ENCODE results near the gene TP63. TPM values are rescaled to one million over a fixed set of nuclear protein-coding genes. Genes with fewer than 3 reads are reported as not detected.
A peak's percentile ranks its signal among the peaks of the same experiment; 100 is the strongest.

The TP63 gene
- total RNA-seq, 1 donor from 2014 or later, result 122 TPM

- H3K4me3 ChIP-seq (ENCODE audit: low read depth, low read length), result peak overlapping the region; percentile 58
- no peaks in the 10 kb centered on the region for H3K27me3 ChIP-seq (ENCODE audit: control insufficient read depth, insufficient read depth, low read length)
- TF ChIP-seq, protein P1, sequence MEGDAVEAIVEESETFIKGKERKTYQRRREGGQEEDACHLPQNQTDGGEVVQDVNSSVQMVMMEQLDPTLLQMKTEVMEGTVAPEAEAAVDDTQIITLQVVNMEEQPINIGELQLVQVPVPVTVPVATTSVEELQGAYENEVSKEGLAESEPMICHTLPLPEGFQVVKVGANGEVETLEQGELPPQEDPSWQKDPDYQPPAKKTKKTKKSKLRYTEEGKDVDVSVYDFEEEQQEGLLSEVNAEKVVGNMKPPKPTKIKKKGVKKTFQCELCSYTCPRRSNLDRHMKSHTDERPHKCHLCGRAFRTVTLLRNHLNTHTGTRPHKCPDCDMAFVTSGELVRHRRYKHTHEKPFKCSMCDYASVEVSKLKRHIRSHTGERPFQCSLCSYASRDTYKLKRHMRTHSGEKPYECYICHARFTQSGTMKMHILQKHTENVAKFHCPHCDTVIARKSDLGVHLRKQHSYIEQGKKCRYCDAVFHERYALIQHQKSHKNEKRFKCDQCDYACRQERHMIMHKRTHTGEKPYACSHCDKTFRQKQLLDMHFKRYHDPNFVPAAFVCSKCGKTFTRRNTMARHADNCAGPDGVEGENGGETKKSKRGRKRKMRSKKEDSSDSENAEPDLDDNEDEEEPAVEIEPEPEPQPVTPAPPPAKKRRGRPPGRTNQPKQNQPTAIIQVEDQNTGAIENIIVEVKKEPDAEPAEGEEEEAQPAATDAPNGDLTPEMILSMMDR (IDR thresholded peaks at IDR 0.05; ENCODE audit: insufficient read depth, low read length, severe bottlenecking), result no peak
- DNase-seq (ENCODE audit: low read depth) (peak; percentile 65), FAIRE-seq (no peak)
- H3K36me3 ChIP-seq (ENCODE audit: control insufficient read depth, insufficient read depth, low read length), result no peaks in the 10 kb centered on the region
Measured at GRCh38 chr3:189792046-189792929, 161.1 kb downstream of the TP63 start.

DNA sequence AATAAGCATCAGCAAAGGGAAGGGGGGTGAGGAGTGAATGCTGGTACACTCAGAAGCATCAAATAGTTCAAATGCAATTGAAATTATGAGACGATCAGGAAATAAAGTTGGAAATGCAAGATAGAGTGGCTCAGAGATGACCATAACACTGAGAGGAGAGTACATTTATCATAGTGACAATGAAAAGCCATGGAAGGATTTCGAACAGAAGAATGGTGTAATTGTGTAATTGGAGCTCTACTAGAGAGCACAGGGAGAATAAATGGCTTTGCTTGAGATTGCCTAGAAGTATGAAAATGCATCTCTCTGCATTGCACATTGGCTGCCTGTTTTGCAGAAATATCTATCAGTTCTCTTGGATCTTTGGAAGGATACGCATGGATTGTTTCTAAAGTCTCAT lies 163.3 kb downstream of the TP63 start:
- DNase-seq (ENCODE audit: low read depth), result no peak
- no peaks in the 10 kb centered on the region for H3K27me3 ChIP-seq (ENCODE audit: control insufficient read depth, insufficient read depth, low read length)
- TF ChIP-seq, protein P1 (IDR thresholded peaks at IDR 0.05; ENCODE audit: insufficient read depth, low read length, severe bottlenecking), result no peak
- no peak overlapping the region for H3K4me3 ChIP-seq (ENCODE audit: low read depth, low read length)
- no peak for FAIRE-seq
- H3K36me3 ChIP-seq (ENCODE audit: control insufficient read depth, insufficient read depth, low read length), result peaks cover 3% of the 10 kb centered on the region

DNA sequence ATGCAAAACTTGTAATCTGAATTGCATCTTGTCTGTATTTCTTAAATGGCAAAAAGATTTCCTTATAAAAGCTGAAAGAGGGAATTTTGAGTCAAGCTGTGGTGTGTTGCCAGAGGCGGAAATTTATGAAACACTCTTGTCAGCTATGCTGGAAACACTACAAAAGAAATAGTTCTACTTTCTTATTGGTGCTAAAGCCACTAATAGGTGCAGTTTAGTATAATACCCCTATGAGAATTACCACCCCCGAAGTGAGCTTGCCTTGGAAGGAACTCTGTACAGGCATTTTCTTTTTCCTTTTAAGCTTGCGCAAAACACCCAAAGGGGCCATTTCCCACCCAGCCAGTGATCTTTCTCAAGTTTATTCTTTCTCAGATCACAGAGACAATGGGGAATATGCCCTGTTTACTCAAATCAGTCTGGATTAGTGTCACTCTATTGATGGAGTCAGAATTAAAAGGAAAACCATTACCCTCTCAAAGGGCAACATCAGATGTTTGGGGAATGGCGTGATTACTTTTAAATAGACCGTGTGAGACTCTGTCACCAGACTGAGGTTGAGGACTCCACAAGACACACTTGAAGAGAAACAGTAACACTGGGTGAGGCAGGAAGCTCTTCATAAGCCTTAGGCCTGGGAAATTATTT lies 166.0 kb downstream of the TP63 start:
- DNase-seq (ENCODE audit: low read depth) (no peak), FAIRE-seq (no peak)
- TF ChIP-seq, protein P1 (IDR thresholded peaks at IDR 0.05; ENCODE audit: insufficient read depth, low read length, severe bottlenecking), result no peak
- Histone ChIP-seq H3K4me3 (ENCODE audit: low read depth, low read length) (no peak overlapping the region), H3K36me3 (ENCODE audit: control insufficient read depth, insufficient read depth, low read length) (peaks cover 4% of the 10 kb centered on the region), H3K27me3 (ENCODE audit: control insufficient read depth, insufficient read depth, low read length) (no peaks in the 10 kb centered on the region)

DNA sequence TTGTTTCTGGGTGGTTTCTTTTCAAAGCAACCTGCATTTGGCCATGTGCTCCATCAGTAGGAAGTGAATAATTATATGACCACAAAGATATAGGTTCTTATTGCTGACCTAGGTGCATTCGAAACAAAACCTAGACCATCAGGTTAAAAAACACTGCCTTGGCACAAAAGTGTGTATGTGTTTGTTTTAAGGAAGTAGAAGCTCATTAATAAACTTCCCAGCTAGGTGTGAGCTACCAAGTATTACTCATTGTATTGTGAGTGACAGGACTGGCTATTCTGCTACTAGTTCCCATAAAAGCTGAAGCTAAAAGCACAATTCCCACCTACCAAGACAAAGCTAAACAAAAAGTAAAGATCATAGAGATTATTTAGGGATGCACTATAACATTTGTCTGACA lies 168.2 kb downstream of the TP63 start:
- H3K27me3 ChIP-seq (ENCODE audit: control insufficient read depth, insufficient read depth, low read length), result no peaks in the 10 kb centered on the region
- DNase-seq (ENCODE audit: low read depth) (peak; percentile 74), FAIRE-seq (no peak)
- peaks cover 6% of the 10 kb centered on the region for H3K36me3 ChIP-seq (ENCODE audit: control insufficient read depth, insufficient read depth, low read length)
- TF ChIP-seq, protein P1 (IDR thresholded peaks at IDR 0.05; ENCODE audit: insufficient read depth, low read length, severe bottlenecking), result no peak
- no peak overlapping the region for H3K4me3 ChIP-seq (ENCODE audit: low read depth, low read length)

DNA sequence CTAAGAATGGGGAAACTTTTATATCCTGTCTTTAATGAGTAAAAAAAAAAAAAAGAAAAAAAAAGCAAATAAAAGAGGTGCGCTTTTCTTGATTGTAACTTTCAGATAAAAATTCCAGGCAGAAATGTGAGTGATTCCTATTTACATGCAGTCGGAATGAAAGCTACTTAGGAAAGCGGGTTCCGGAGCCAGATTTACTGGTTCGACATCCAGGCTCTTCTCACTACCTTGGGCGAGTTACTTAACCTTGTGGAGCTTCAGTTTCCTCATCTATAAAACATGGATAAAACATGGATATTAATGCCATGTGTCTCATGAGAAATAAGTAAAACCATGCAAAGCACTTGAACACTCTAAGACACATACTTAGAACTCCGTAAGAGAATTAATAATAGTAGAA lies 169.2 kb downstream of the TP63 start:
- Histone ChIP-seq H3K27me3 (ENCODE audit: control insufficient read depth, insufficient read depth, low read length) (no peaks in the 10 kb centered on the region), H3K36me3 (ENCODE audit: control insufficient read depth, insufficient read depth, low read length) (peaks cover 6% of the 10 kb centered on the region), H3K4me3 (ENCODE audit: low read depth, low read length) (no peak overlapping the region)
- TF ChIP-seq, protein P1 (IDR thresholded peaks at IDR 0.05; ENCODE audit: insufficient read depth, low read length, severe bottlenecking), result no peak
- DNase-seq (ENCODE audit: low read depth) (no peak), FAIRE-seq (no peak)

Measured in bronchial epithelial cell (primary cell).